ENCODE measurements around the gene SMIM45.

SMIM45 gene

DNA sequence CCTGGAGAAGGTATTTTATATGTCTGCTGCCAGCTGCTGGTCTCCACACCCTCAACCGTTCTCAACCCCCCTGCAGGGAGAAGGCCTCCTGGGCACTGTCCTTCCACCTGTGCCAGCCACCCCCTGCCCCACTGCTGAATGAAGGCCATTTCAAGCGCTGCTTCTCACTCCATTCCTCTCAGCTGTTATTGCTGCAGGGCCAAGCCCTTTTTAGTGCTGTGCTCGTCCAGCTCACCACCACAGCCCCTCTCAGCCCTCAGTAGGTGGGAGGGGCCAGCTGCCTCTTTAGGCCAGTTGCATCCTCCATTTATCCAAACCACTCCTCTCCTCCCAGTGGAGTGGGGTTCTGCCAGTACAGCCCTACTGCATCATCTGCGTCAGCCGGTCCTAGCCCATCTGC lies 44.9 kb downstream of the SMIM45 start:
- Histone ChIP-seq H3K9me3 (ENCODE audit: low read length) (no peaks in the 10 kb centered on the region), H3K4me1 (ENCODE audit: insufficient read depth, low read length) (peaks cover 9% of the 10 kb centered on the region), H2AFZ (ENCODE audit: low read depth, low read length) (no peak overlapping the region), H3K27me3 (ENCODE audit: insufficient read depth, low read length) (no peaks in the 10 kb centered on the region), H3K4me3 (ENCODE audit: low read length) (no peak overlapping the region), H3K36me3 (ENCODE audit: insufficient read depth, low read length) (peaks cover 55% of the 10 kb centered on the region)

DNA sequence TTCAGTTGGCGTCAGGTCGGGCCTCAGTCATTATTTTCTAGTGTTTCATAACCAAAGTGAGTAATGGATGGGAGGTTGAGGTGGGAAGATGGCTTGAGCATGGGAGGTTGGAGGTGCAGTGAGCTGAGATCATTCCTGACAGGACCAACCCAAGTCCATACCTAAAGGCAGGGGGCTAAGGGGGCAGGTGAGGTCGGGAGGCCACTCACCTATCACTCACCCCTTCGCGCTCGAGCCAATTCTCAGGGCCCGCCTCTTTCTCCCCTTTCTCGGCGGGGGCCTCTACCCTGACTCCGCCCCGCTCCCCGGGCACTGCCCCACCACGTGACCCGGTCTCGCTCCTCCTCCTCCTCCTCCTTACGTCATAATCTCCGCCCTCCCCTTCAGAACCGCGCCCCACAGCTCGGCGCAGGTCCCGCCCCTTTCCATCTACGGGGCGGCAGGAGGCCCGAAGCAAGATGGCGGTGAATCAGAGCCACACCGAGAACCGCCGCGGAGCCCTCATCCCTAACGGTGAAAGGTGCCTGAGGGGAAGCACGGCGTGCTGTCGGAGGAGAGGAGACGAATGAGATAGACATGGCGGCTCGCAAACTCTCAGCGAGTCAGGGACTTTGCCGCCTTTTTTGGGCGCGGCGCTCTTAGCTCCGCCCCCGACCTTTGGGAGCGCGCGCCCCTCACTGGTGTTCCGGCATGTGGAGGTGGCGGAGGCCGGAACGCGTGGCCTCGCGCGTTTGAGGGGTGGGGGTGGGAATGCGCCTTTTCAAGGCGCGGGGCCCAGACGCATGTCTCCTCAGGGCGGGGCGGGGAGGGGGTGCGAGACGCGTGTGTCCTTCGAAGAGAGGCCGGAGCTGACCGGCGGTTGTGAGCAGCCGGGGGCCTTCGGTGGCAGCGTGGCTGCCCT lies 46.7 kb downstream of the SMIM45 start, which contains the start of gene WBP2NL:
TSS of gene WBP2NL (plus strand) at position 428 of the 901 bp plus-strand sequence. CDS start at position 459, 31 bp downstream.
- Histone ChIP-seq H3K4me1 (ENCODE audit: insufficient read depth, low read length) (peaks cover 9% of the 10 kb centered on the region), H3K4me3 (ENCODE audit: low read length) (no peak within 1 kb of the TSS), H2AFZ (ENCODE audit: low read depth, low read length) (no peak within 1 kb of the TSS), H3K9me3 (ENCODE audit: low read length) (no peaks in the 10 kb centered on the region), H3K36me3 (ENCODE audit: insufficient read depth, low read length) (peaks cover 41% of the 10 kb centered on the region), H3K27me3 (ENCODE audit: insufficient read depth, low read length) (no peaks in the 10 kb centered on the region)

DNA sequence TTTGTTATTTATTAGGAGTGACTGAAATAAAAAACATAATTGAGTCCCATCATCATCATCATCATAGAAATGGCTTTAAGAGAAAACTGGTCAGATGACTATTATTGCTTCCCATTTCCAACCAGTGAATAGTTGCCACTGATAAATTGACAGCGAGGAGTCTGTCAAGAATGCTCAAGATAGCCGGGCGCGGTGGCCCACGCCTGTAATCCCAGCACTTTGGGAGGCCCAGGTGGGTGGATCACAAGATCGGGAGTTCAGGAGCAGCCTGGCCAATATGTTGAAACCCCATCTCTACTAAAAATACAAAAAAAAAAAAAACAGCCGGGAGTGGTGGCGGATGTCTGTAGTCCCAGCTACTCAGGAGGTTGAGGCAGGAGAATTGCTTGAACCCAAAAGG lies 48.5 kb downstream of the SMIM45 start:
- no peak overlapping the region for H2AFZ ChIP-seq (ENCODE audit: low read depth, low read length)
- H3K4me3 ChIP-seq (ENCODE audit: low read length) = no peak overlapping the region
- H3K27me3 ChIP-seq (ENCODE audit: insufficient read depth, low read length) = no peaks in the 10 kb centered on the region
- H3K9me3 ChIP-seq (ENCODE audit: low read length) = no peaks in the 10 kb centered on the region
- peaks cover 22% of the 10 kb centered on the region for H3K36me3 ChIP-seq (ENCODE audit: insufficient read depth, low read length)
- H3K4me1 ChIP-seq (ENCODE audit: insufficient read depth, low read length) = peaks cover 9% of the 10 kb centered on the region

DNA sequence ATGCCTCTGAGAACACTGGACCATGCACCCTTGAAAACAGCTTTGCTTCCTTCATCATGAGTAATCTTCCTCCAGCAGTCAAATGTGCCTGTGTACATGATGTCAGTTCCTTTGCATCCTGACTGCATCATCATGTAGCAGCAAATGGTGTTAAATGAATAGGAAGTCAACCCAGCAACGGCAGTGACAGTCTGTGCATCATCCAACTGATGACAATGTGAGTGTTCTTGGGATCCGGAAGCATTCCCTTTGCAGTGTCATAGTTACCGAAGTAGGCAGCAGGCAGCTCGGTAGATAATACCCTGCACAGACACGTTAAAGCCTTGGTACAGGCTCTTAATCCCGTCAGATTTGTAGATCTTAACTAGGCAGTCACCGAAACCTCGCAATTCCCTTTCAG lies 49.2 kb downstream of the SMIM45 start:
- H3K4me3 ChIP-seq (ENCODE audit: low read length) = no peak overlapping the region
- peaks cover 15% of the 10 kb centered on the region for H3K36me3 ChIP-seq (ENCODE audit: insufficient read depth, low read length)
- H3K9me3 ChIP-seq (ENCODE audit: low read length) = no peaks in the 10 kb centered on the region
- H2AFZ ChIP-seq (ENCODE audit: low read depth, low read length) = no peak overlapping the region
- H3K4me1 ChIP-seq (ENCODE audit: insufficient read depth, low read length) = peaks cover 9% of the 10 kb centered on the region
- no peaks in the 10 kb centered on the region for H3K27me3 ChIP-seq (ENCODE audit: insufficient read depth, low read length)

DNA sequence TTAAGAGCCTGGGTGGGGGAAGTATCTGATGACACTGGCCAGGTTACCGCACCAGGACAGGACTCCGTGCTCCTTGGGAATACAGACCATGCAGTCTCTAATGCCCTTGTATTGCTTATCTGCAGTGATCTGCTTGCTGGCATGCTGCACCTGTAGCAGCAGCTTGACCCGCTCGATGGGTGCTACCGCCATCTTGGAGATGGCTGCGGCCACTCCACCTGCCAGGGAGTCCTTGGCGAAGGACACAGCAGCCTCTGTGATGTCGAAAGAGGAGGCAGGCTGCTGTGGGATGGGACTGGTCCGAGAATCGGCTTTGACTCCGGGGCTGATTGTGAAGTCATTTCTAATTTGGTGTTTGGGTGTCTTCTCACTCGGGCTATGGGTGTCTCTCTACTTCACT lies 49.8 kb downstream of the SMIM45 start:
- H3K9me3 ChIP-seq (ENCODE audit: low read length) = no peaks in the 10 kb centered on the region
- H2AFZ ChIP-seq (ENCODE audit: low read depth, low read length) = no peak overlapping the region
- peaks cover 9% of the 10 kb centered on the region for H3K4me1 ChIP-seq (ENCODE audit: insufficient read depth, low read length)
- no peaks in the 10 kb centered on the region for H3K27me3 ChIP-seq (ENCODE audit: insufficient read depth, low read length)
- no peak overlapping the region for H3K4me3 ChIP-seq (ENCODE audit: low read length)
- peaks cover 10% of the 10 kb centered on the region for H3K36me3 ChIP-seq (ENCODE audit: insufficient read depth, low read length)

DNA sequence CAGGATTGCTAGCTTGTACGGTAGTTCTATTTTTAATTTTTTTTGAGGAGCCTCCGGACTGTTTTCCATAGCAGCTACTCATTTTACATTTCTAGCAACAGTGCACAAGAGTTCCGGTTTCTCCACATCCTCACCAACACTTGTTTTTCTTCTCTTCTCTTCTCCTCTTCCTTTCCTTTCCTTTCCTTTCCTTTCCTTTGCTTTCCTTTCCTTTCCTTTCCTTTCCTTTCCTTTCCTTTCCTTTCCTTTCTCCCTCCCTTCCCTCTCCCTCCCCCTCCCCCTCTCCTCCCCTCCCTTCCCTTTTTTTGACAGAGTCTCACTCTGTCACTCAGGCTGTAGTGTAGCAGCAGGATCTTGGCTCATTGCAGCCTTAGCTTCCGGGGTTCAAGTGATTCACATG lies 56.0 kb downstream of the SMIM45 start:
- Histone ChIP-seq H2AFZ (ENCODE audit: low read depth, low read length) (no peak overlapping the region), H3K36me3 (ENCODE audit: insufficient read depth, low read length) (no peaks in the 10 kb centered on the region), H3K27me3 (ENCODE audit: insufficient read depth, low read length) (no peaks in the 10 kb centered on the region), H3K9me3 (ENCODE audit: low read length) (no peaks in the 10 kb centered on the region), H3K4me1 (ENCODE audit: insufficient read depth, low read length) (no peaks in the 10 kb centered on the region), H3K4me3 (ENCODE audit: low read length) (no peak overlapping the region)

Data from neuron (in vitro differentiated cells).